Cardiac fibroblast (primary cell): ENCODE measurements around the gene MRPL38.

Experiments used
- DNase-seq, 2 donors: peaks; one replicate each; pipeline versions ENCODE4 v3.0.0 to v3.0.0-alpha.2; 2010; ENCODE audit warnings: low read depth in 2 of 2
- H3K4me3 ChIP-seq, 2 donors: replicated peaks in 1 of 2; 1 replicate in 1 of 2; 2 replicates in 1 of 2; pipeline ENCODE4 v1.5.1; 2011; ENCODE audit warnings: low read depth in 2 of 2, low read length in 2 of 2, mild to moderate bottlenecking in 2 of 2, moderate library complexity in 1 of 2
- CTCF ChIP-seq: IDR thresholded peaks from one replicate; pipeline ENCODE4 v1.5.1; 2011; ENCODE audit warnings: low read depth, mild to moderate bottlenecking, low read length, inconsistent platforms

The MRPL38 gene

GRCh38 chr17:75904749-75905521 is at the start of gene MRPL38:
Gene MRPL38, minus strand, starts transcription at chr17:75904884. Its CDS starts 9 bp downstream, at chr17:75904875.
- DNase-seq, result peak; percentile 95 to 96
- TF ChIP-seq CTCF, result peak; percentile 90
- H3K4me3 ChIP-seq, result peak within 1 kb of the TSS; percentile 85

GRCh38 chr17:75950855-75951554 is 46.3 kb upstream of the MRPL38 start:
- no peak overlapping the region for H3K4me3 ChIP-seq
- DNase-seq, result peak in 1 of 2 donors; percentile 45
- no peak for TF ChIP-seq CTCF

GRCh38 chr17:75950421-75950820 is 45.7 kb upstream of the MRPL38 start:
- no peak for TF ChIP-seq CTCF
- no peak for DNase-seq
- no peak overlapping the region for H3K4me3 ChIP-seq

- no peak for DNase-seq
- no peak for TF ChIP-seq CTCF
- no peak overlapping the region for H3K4me3 ChIP-seq
These were observed 40.5 kb upstream of the MRPL38 start for GRCh38 chr17:75945211-75945610.

GRCh38 chr17:75943491-75943890 is 38.8 kb upstream of the MRPL38 start:
- no peak overlapping the region for H3K4me3 ChIP-seq
- no peak for TF ChIP-seq CTCF
- DNase-seq, result no peak

- H3K4me3 ChIP-seq, result no peak overlapping the region
- no peak for TF ChIP-seq CTCF
- no peak for DNase-seq
These were observed 37.8 kb upstream of the MRPL38 start for GRCh38 chr17:75942473-75942872.
